HepG2 (cell line): ENCODE results near the gene MXRA7. TPM values are rescaled to one million over a fixed set of nuclear protein-coding genes. Genes with fewer than 3 reads are reported as not detected.

Experiments used
- AKNA ChIP-seq: sonication (generic); formaldehyde crosslinking; IDR thresholded peaks from 2 replicates; pipeline ENCODE4 v1.4.0; 2020; ENCODE audit warnings: missing genetic modification reagents, borderline replicate concordance
- ELF4 ChIP-seq: sonication (generic); formaldehyde crosslinking; IDR thresholded peaks from 2 replicates; pipeline ENCODE4 v1.5.0; 2020; ENCODE audit warnings: missing genetic modification reagents, mild to moderate bottlenecking, moderate library complexity, borderline replicate concordance
- GFI1 ChIP-seq: sonication (generic); formaldehyde crosslinking; IDR thresholded peaks from 2 replicates; pipeline ENCODE4 v1.5.0; 2020; ENCODE audit warnings: missing genetic modification reagents, mild to moderate bottlenecking, borderline replicate concordance
- HCFC1 ChIP-seq: fragments of 150-350 bp; IDR thresholded peaks from 2 replicates; pipeline ENCODE4 v1.6.1; 2014; ENCODE audit warnings: low read depth, low read length
- HOXD1 ChIP-seq: sonication (generic); formaldehyde crosslinking; IDR thresholded peaks from 2 replicates; pipeline ENCODE4 v1.5.0; 2020; ENCODE audit warnings: missing genetic modification reagents
- MLLT10 ChIP-seq: sonication (generic); formaldehyde crosslinking; IDR thresholded peaks from 2 replicates; pipeline ENCODE4 v1.4.0; 2020; ENCODE audit warnings: missing genetic modification reagents
- NAIF1 ChIP-seq: sonication (generic); formaldehyde crosslinking; IDR thresholded peaks from 2 replicates; pipeline ENCODE4 v1.5.0; 2020; ENCODE audit warnings: mild to moderate bottlenecking, missing genetic modification reagents, borderline replicate concordance
- PAWR ChIP-seq: sonication (generic); formaldehyde crosslinking; IDR thresholded peaks from 2 replicates; pipeline ENCODE4 v1.4.0; 2020; ENCODE audit warnings: missing genetic modification reagents, mild to moderate bottlenecking, borderline replicate concordance
- PHF8 ChIP-seq: sonication (generic); formaldehyde crosslinking; IDR thresholded peaks from 2 replicates; pipeline ENCODE4 v1.5.0; 2020; ENCODE audit warnings: missing genetic modification reagents
- SP1 ChIP-seq, 2 experiments: fragments of 450-650 bp in 1 of 2; sonication (generic) in 1 of 2; formaldehyde crosslinking in 1 of 2; IDR thresholded peaks; 2 replicates each; pipeline versions ENCODE4 v1.4.0 to v1.6.1; 2016 to 2020; ENCODE audit warnings: missing genetic modification reagents in 1 of 2
- TP53 ChIP-seq: sonication (generic); formaldehyde crosslinking; conservative IDR thresholded peaks from 2 replicates; pipeline ENCODE4 v1.4.0; 2020; ENCODE audit warnings: missing genetic modification reagents
- ZNF138 ChIP-seq: sonication (generic); formaldehyde crosslinking; IDR thresholded peaks from 2 replicates; pipeline ENCODE4 v1.5.0; 2020; ENCODE audit warnings: mild to moderate bottlenecking, low read depth, missing genetic modification reagents
- ZNF564 ChIP-seq: sonication (generic); formaldehyde crosslinking; IDR thresholded peaks from 2 replicates; pipeline ENCODE4 v1.8.1; 2023; ENCODE audit warnings: mild to moderate bottlenecking, missing genetic modification reagents
- ZNF569 ChIP-seq: sonication (generic); formaldehyde crosslinking; IDR thresholded peaks from 2 replicates; pipeline ENCODE4 v1.5.0; 2020; ENCODE audit warnings: mild to moderate bottlenecking, missing genetic modification reagents, moderate library complexity, borderline replicate concordance
- ZNF740 ChIP-seq: sonication (generic); formaldehyde crosslinking; IDR thresholded peaks from 2 replicates; pipeline ENCODE4 v1.4.0; 2020; ENCODE audit warnings: missing genetic modification reagents
- ZNF788 ChIP-seq: sonication (generic); formaldehyde crosslinking; IDR thresholded peaks from 2 replicates; pipeline ENCODE4 v1.5.0; 2020; ENCODE audit warnings: mild to moderate bottlenecking, missing genetic modification reagents, borderline replicate concordance
- polyA plus RNA-seq, 8 experiments: library from polyadenylated mRNA; depleted of rRNA in 3 of 8; stranded (reverse) in 7 of 8; unstranded in 1 of 8; fragments of >200 nt; fragmentation: Illumina TruSeq in 4 of 8; extraction: Trizol in 4 of 8; gene quantifications; 2 replicates each; pipeline versions ENCODE4 v1.2.1 to v1.2.3, GENCODE V29; 2011 to 2016; ENCODE audit warnings: low read depth in 4 of 8, missing spikeins in 1 of 8, mixed read lengths in 1 of 8; ENCODE audit not compliant: insufficient read depth in 1 of 8
- total RNA-seq, 5 experiments: library from RNA; depleted of rRNA; stranded (reverse); fragments of >200 nt; fragmentation: Illumina TruSeq; extraction: Trizol; gene quantifications; 2 replicates each; pipeline ENCODE4 v1.2.3, GENCODE V29; 2016; ENCODE audit warnings: low read depth in 1 of 5
- TF ChIP-seq, protein P1 (sequence below): sonication (generic); formaldehyde crosslinking; IDR thresholded peaks from 2 replicates; pipeline ENCODE4 v1.5.1; 2020; ENCODE audit warnings: missing genetic modification reagents, mild to moderate bottlenecking, borderline replicate concordance

The MXRA7 gene
- total and polyA plus RNA-seq, 2 of the 13 experiments (the other 11 are each of a cell fraction or from before 2014, with no cell fraction given): 44.8 to 112 TPM

GRCh38 chr17:76671123-76671911, 39.4 kb downstream of the MXRA7 start (continued):
- TF ChIP-seq AKNA (CRISPR knock-in tag): no peak; the same call in 1 of the 2 replicates
- no peak; the same call in 1 of the 2 replicates for TF ChIP-seq ZNF740 (CRISPR knock-in tag)
- no peak for TF ChIP-seq MLLT10 (CRISPR knock-in tag)
- TF ChIP-seq ZNF564: 0 out of 2 replicates have a peak, but pooled peaks have one; percentile 45
- peak; percentile 91 for TF ChIP-seq PHF8 (CRISPR knock-in tag)
- TF ChIP-seq SP1 (IDR thresholded peaks at IDR 0.05): no peak
- TF ChIP-seq SP1 (CRISPR knock-in tag; IDR thresholded peaks at IDR 0.05): no peak; the same call in none of the 2 replicates
- peak; percentile 85; the same call in 1 of the 2 replicates for TF ChIP-seq ZNF138 (CRISPR knock-in tag)
- TF ChIP-seq ZNF569 (CRISPR knock-in tag): no peak
- peak; percentile 52; the same call in 1 of the 2 replicates for TF ChIP-seq GFI1 (CRISPR knock-in tag)
- peak; percentile 25; the same call in 1 of the 2 replicates for TF ChIP-seq NAIF1 (CRISPR knock-in tag)
- TF ChIP-seq PAWR (CRISPR knock-in tag): no peak
- peak; percentile 81; the same call in 1 of the 2 replicates for TF ChIP-seq ELF4
- TF ChIP-seq TP53 (CRISPR knock-in tag): 0 out of 2 replicates have a peak, but pooled peaks have one; percentile 64
- TF ChIP-seq, protein P1, sequence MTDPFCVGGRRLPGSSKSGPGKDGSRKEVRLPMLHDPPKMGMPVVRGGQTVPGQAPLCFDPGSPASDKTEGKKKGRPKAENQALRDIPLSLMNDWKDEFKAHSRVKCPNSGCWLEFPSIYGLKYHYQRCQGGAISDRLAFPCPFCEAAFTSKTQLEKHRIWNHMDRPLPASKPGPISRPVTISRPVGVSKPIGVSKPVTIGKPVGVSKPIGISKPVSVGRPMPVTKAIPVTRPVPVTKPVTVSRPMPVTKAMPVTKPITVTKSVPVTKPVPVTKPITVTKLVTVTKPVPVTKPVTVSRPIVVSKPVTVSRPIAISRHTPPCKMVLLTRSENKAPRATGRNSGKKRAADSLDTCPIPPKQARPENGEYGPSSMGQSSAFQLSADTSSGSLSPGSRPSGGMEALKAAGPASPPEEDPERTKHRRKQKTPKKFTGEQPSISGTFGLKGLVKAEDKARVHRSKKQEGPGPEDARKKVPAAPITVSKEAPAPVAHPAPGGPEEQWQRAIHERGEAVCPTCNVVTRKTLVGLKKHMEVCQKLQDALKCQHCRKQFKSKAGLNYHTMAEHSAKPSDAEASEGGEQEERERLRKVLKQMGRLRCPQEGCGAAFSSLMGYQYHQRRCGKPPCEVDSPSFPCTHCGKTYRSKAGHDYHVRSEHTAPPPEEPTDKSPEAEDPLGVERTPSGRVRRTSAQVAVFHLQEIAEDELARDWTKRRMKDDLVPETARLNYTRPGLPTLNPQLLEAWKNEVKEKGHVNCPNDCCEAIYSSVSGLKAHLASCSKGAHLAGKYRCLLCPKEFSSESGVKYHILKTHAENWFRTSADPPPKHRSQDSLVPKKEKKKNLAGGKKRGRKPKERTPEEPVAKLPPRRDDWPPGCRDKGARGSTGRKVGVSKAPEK: peak; percentile 22; the same call in 1 of the 2 replicates
- TF ChIP-seq HCFC1: peak; percentile 36; the same call in 1 of the 2 replicates
- TF ChIP-seq ZNF788: peak; percentile 93
- peak; percentile 84; the same call in 1 of the 2 replicates for TF ChIP-seq HOXD1 (CRISPR knock-in tag)
